Colonic mucosa (tissue), 4 donors: ENCODE measurements around the gene INPP5E. TPM values are rescaled to one million over a fixed set of nuclear protein-coding genes. Genes with fewer than 3 reads are reported as not detected.

Experiments used
- DNase-seq: peaks from one replicate; pipeline ENCODE4 v3.0.0-alpha.2; 2020
- H3K27ac ChIP-seq: fragments of 200-600 bp; one replicate; pipeline ENCODE4 v1.8.0; 2021
- H3K27me3 ChIP-seq: fragments of 200-600 bp; one replicate; pipeline ENCODE4 v1.8.0; 2021
- H3K36me3 ChIP-seq: fragments of 200-600 bp; one replicate; pipeline ENCODE4 v1.8.0; 2021
- H3K4me1 ChIP-seq: fragments of 200-600 bp; one replicate; pipeline ENCODE4 v1.8.0; 2021; ENCODE audit warnings: mild to moderate bottlenecking
- H3K4me3 ChIP-seq: fragments of 200-600 bp; one replicate; pipeline ENCODE4 v1.8.0; 2021
- H3K9ac ChIP-seq, 2 donors: one replicate each; pipeline ENCODE4 v1.7.0; 2013; ENCODE audit warnings: control low read depth in 2 of 2, low read depth in 2 of 2, low read length in 2 of 2
- H3K9me3 ChIP-seq: fragments of 200-600 bp; one replicate; pipeline ENCODE4 v1.8.0; 2021
- CTCF ChIP-seq: fragments of 200-600 bp; IDR thresholded peaks from one replicate; pipeline ENCODE4 v1.8.0; 2022; ENCODE audit warnings: antibody characterized with exemption, mild to moderate bottlenecking
- intact Hi-C: fragments of 100-400 bp; cut with DNase I; formaldehyde crosslinking; loops from one replicate; pipeline ENCODE4 v1.14.1; 2022
- total RNA-seq, 2 donors: library from RNA; stranded (reverse); fragmentation: NEBNext Ultra II Directional in 1 of 2; extraction: Animal tissue kit (Norgen Biotek cat#: 25700) in 1 of 2; gene quantifications; one replicate each; pipeline ENCODE4 v1.2.1, GENCODE V29; 2021
- donor health status: healthy.
- donor health status: DM: no; HTN: no; CAD: no.
- donor health status: DM: no; HTN: no; CAD: no.

Gene INPP5E
- total RNA-seq, 2 donors from 2014 or later = 8.3 to 12.1 TPM

- peaks cover 6% of the 10 kb centered on the region for H3K36me3 ChIP-seq
- no peaks in the 10 kb centered on the region for H3K4me1 ChIP-seq
- H3K27me3 ChIP-seq = no peaks in the 10 kb centered on the region
- no peaks in the 10 kb centered on the region for H3K9me3 ChIP-seq
- H3K9ac ChIP-seq = no peak overlapping the region
- no peak for TF ChIP-seq CTCF
- H3K4me3 ChIP-seq = no peak overlapping the region
- intact Hi-C loops = no loop called here
- no peak overlapping the region for H3K27ac ChIP-seq
- DNase-seq = no peak
Observed at GRCh38 chr9:136423432-136424146, 16.1 kb downstream of the INPP5E start.

- Histone ChIP-seq H3K9me3 (no peaks in the 10 kb centered on the region), H3K4me3 (no peak overlapping the region), H3K27me3 (no peaks in the 10 kb centered on the region), H3K27ac (no peak overlapping the region), H3K4me1 (no peaks in the 10 kb centered on the region), H3K9ac (no peak overlapping the region), H3K36me3 (peaks cover 13% of the 10 kb centered on the region)
- TF ChIP-seq CTCF = no peak
- intact Hi-C loops = no loop called here
- DNase-seq = no peak
Observed at GRCh38 chr9:136422876-136423275, 16.8 kb downstream of the INPP5E start.

GRCh38 chr9:136421791-136422190 lies 17.9 kb downstream of the INPP5E start:
- no peaks in the 10 kb centered on the region for H3K4me1 ChIP-seq
- no peak overlapping the region for H3K4me3 ChIP-seq
- no peaks in the 10 kb centered on the region for H3K9me3 ChIP-seq
- DNase-seq = no peak
- no peaks in the 10 kb centered on the region for H3K27me3 ChIP-seq
- peaks cover 15% of the 10 kb centered on the region for H3K36me3 ChIP-seq
- H3K27ac ChIP-seq = no peak overlapping the region
- H3K9ac ChIP-seq = no peak overlapping the region
- intact Hi-C loops = no loop called here
- TF ChIP-seq CTCF = no peak

- Histone ChIP-seq H3K4me1 (no peaks in the 10 kb centered on the region), H3K27me3 (no peaks in the 10 kb centered on the region), H3K4me3 (no peak overlapping the region), H3K27ac (no peak overlapping the region), H3K36me3 (peaks cover 15% of the 10 kb centered on the region), H3K9ac (no peak overlapping the region), H3K9me3 (no peaks in the 10 kb centered on the region)
- intact Hi-C loops = no loop called here
- no peak for TF ChIP-seq CTCF
- no peak for DNase-seq
Observed at GRCh38 chr9:136419092-136419420, 20.6 kb downstream of the INPP5E start.

- Histone ChIP-seq H3K4me1 (no peaks in the 10 kb centered on the region), H3K9ac (no peak overlapping the region), H3K27ac (no peak overlapping the region), H3K27me3 (no peaks in the 10 kb centered on the region), H3K36me3 (peaks cover 18% of the 10 kb centered on the region), H3K9me3 (no peaks in the 10 kb centered on the region), H3K4me3 (no peak overlapping the region)
- TF ChIP-seq CTCF = no peak
- intact Hi-C loops = no loop called here
- DNase-seq = no peak
Observed at GRCh38 chr9:136418182-136419091, 21.2 kb downstream of the INPP5E start.
